Measurements from ENCODE around the gene COL4A2.

The COL4A2 gene

DNA sequence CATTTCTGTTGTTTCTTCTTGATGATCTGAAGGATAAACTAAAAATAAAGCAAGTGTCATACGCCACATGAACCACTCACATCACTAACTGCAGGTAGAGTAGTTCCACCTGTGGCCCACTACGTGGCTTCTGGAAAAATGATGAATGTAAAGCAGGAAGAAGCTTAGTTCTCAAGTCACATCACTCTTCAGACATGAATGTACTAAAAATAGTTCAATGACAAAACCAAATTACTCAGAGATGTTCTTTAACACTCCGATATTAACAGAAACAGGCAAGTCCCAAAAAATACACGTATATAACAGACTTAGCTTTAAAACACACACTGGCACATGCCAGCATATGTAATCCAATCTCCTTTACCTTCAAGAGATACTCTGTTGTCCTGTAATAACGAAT, 232.8 kb downstream of the COL4A2 start (continued):
- TF ChIP-seq ZSCAN23 (tag by site-specific recombination; IDR thresholded peaks at IDR 0.05) (no peak), ZNF366 (tag by site-specific recombination; conservative IDR thresholded peaks at IDR 0.05) (no peak), ZNF747 (tag by site-specific recombination; IDR thresholded peaks at IDR 0.05) (no peak), ZNF571 (tag by site-specific recombination; IDR thresholded peaks at IDR 0.05) (no peak), ZNF501 (tag by site-specific recombination; IDR thresholded peaks at IDR 0.05) (no peak)
- TF ChIP-seq, protein P1, sequence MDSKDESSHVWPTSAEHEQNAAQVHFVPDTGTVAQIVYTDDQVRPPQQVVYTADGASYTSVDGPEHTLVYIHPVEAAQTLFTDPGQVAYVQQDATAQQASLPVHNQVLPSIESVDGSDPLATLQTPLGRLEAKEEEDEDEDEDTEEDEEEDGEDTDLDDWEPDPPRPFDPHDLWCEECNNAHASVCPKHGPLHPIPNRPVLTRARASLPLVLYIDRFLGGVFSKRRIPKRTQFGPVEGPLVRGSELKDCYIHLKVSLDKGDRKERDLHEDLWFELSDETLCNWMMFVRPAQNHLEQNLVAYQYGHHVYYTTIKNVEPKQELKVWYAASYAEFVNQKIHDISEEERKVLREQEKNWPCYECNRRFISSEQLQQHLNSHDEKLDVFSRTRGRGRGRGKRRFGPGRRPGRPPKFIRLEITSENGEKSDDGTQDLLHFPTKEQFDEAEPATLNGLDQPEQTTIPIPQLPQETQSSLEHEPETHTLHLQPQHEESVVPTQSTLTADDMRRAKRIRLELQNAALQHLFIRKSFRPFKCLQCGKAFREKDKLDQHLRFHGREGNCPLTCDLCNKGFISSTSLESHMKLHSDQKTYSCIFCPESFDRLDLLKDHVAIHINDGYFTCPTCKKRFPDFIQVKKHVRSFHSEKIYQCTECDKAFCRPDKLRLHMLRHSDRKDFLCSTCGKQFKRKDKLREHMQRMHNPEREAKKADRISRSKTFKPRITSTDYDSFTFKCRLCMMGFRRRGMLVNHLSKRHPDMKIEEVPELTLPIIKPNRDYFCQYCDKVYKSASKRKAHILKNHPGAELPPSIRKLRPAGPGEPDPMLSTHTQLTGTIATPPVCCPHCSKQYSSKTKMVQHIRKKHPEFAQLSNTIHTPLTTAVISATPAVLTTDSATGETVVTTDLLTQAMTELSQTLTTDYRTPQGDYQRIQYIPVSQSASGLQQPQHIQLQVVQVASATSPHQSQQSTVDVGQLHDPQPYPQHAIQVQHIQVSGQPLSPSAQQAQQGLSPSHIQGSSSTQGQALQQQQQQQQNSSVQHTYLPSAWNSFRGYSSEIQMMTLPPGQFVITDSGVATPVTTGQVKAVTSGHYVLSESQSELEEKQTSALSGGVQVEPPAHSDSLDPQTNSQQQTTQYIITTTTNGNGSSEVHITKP (tag by site-specific recombination; IDR thresholded peaks at IDR 0.05) = no peak

DNA sequence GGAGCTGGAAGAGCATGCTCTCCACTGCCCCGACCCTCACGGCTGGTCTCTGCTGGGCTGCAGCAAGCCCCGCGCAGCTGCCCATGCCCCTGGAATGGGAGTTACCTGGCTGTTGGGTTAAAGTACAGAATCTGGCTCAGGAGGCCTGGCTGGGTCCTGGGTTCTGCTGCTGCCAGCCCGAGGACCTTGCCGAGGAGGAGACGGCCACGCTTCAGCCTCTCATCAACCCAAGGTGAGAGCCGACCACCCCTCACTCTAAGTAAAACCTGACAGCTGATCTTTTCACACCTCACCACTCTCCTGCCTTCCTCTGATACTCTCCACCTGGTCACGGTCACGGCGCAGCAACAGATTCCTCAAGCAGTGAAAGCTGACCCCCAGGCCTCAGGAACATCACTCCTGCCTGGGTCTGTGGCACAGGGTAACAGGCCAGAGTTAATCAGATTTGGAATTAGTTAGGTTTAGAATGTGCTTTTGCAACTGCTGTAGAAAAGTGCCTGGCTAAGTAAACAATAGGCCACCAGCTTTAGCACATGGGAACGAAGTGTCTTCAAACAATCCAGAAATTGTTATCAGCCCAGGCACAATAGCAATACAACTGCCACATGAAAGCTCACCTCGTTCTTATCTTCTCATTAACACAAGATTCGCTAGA, 233.9 kb downstream of the COL4A2 start:
- Histone ChIP-seq H3K27ac (ENCODE audit: extremely low read depth, low read depth, low read length) (no peak overlapping the region), H3K9me3 (ENCODE audit: control insufficient read depth, insufficient read depth, low read depth, low read length) (no peaks in the 10 kb centered on the region), H3K4me3 (ENCODE audit: low read depth, low read length) (no peak overlapping the region), H3K36me3 (ENCODE audit: control insufficient read depth in 2 of 2, insufficient read depth in 1 of 2, low read length in 2 of 2) (no peaks in the 10 kb centered on the region), H3K4me1 (ENCODE audit: control insufficient read depth, insufficient read depth, low read length) (no peaks in the 10 kb centered on the region)
- no peak for TF ChIP-seq MYNN (tag by site-specific recombination; IDR thresholded peaks at IDR 0.05; ENCODE audit: borderline replicate concordance)
- TF ChIP-seq KLF10 (tag by site-specific recombination; IDR thresholded peaks at IDR 0.05) = no peak
- TF ChIP-seq ZNF837 (tag by site-specific recombination; IDR thresholded peaks at IDR 0.05) = no peak
- TF ChIP-seq, protein P2, sequence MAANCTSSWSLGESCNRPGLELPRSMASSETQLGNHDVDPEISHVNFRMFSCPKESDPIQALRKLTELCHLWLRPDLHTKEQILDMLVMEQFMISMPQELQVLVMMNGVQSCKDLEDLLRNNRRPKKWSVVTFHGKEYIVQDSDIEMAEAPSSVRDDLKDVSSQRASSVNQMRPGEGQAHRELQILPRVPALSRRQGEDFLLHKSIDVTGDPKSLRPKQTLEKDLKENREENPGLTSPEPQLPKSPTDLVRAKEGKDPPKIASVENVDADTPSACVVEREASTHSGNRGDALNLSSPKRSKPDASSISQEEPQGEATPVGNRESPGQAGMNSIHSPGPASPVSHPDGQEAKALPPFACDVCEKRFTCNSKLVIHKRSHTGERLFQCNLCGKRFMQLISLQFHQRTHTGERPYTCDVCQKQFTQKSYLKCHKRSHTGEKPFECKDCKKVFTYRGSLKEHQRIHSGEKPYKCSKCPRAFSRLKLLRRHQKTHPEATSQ (tag by site-specific recombination; IDR thresholded peaks at IDR 0.05) = no peak
- no peak for TF ChIP-seq GLIS1 (tag by site-specific recombination; IDR thresholded peaks at IDR 0.05)
- TF ChIP-seq ZNF223 (tag by site-specific recombination; IDR thresholded peaks at IDR 0.05) = no peak
- TF ChIP-seq, protein P3, sequence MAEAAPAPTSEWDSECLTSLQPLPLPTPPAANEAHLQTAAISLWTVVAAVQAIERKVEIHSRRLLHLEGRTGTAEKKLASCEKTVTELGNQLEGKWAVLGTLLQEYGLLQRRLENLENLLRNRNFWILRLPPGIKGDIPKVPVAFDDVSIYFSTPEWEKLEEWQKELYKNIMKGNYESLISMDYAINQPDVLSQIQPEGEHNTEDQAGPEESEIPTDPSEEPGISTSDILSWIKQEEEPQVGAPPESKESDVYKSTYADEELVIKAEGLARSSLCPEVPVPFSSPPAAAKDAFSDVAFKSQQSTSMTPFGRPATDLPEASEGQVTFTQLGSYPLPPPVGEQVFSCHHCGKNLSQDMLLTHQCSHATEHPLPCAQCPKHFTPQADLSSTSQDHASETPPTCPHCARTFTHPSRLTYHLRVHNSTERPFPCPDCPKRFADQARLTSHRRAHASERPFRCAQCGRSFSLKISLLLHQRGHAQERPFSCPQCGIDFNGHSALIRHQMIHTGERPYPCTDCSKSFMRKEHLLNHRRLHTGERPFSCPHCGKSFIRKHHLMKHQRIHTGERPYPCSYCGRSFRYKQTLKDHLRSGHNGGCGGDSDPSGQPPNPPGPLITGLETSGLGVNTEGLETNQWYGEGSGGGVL (tag by site-specific recombination; IDR thresholded peaks at IDR 0.05) = no peak
- TF ChIP-seq, protein P4, sequence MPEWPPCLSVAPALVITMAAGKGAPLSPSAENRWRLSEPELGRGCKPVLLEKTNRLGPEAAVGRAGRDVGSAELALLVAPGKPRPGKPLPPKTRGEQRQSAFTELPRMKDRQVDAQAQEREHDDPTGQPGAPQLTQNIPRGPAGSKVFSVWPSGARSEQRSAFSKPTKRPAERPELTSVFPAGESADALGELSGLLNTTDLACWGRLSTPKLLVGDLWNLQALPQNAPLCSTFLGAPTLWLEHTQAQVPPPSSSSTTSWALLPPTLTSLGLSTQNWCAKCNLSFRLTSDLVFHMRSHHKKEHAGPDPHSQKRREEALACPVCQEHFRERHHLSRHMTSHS (tag by site-specific recombination; IDR thresholded peaks at IDR 0.05) = no peak
- TF ChIP-seq, protein P5, sequence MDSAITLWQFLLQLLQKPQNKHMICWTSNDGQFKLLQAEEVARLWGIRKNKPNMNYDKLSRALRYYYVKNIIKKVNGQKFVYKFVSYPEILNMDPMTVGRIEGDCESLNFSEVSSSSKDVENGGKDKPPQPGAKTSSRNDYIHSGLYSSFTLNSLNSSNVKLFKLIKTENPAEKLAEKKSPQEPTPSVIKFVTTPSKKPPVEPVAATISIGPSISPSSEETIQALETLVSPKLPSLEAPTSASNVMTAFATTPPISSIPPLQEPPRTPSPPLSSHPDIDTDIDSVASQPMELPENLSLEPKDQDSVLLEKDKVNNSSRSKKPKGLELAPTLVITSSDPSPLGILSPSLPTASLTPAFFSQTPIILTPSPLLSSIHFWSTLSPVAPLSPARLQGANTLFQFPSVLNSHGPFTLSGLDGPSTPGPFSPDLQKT (IDR thresholded peaks at IDR 0.05; ENCODE audit: borderline replicate concordance, low read depth, low read length) = no peak
- no peak for TF ChIP-seq ZBTB7A (tag by site-specific recombination; IDR thresholded peaks at IDR 0.05; ENCODE audit: low read depth)
- TF ChIP-seq KLF8 (tag by site-specific recombination; IDR thresholded peaks at IDR 0.05) = no peak
- no peak for TF ChIP-seq ZFP3 (tag by site-specific recombination; IDR thresholded peaks at IDR 0.05; ENCODE audit: low read depth)
- TF ChIP-seq MEIS1 (CRISPR knock-in tag; IDR thresholded peaks at IDR 0.05; ENCODE audit: borderline replicate concordance) = no peak
- no peak for TF ChIP-seq ZSCAN30 (tag by site-specific recombination; IDR thresholded peaks at IDR 0.05)
- ChIA-PET POLR2A (no interaction called here), CTCF (no interaction called here)
